ENCODE data around the gene VAV3.

VAV3 gene

DNA sequence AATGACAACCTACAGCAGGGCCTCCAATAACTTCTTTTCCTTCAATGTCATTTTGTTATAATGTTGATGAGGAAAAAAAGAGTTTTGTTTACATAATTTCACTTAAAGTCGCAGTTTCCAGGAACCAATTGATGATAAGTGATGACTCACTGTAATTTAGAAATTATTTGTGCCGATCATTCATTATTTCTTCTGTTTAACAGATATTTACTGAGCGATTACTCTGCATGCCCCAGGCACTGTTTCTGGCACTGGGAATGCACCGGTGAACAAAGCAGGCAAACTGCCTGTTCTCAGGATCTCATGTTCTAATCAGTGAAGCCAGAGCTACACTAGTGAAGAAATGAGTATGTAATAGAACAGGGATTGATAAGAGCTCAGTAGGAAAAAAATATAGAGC lies 420.7 kb downstream of the VAV3 start:
- no peak for DNase-seq (ENCODE audit: low read depth, low spot score)

DNA sequence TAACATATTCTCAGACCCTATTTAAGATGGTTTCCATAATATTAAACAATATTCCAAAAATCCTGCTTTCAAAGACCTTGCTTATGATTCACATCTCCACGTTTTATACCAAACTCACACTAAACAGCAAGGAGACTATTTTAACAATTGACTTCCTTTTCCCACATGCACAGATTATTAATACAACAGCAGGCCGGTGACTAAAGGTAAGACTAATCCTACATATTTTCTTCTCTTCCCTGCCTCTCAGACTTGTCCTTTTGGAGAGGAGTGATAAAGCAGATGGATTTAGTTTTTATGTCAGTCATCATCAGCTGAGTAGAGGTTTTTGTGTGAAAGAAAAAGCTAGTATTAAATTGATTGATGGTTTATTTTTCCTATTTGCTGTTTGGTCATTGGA lies 423.6 kb downstream of the VAV3 start:
- no peak for DNase-seq (ENCODE audit: low read depth, low spot score)

DNA sequence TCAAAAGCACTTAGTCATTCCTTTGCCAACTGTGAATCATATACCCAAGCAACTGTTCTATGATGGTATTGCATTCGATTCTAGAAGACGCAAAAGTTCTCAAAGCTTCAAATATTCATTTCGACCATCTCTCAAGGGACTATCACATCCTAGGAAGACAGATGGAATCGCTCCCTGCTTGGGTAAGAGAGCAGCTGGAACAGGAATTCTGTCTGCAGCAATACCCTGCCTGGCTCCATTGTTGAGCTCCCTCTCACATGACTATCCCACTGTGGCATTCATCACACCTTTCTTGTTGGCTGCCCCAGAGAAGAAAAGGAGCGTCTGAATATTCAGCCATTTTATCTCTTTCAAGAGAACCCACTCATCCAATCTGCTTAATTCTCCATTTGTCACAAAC lies 426.5 kb downstream of the VAV3 start:
- no peak for DNase-seq (ENCODE audit: low read depth, low spot score)

DNA sequence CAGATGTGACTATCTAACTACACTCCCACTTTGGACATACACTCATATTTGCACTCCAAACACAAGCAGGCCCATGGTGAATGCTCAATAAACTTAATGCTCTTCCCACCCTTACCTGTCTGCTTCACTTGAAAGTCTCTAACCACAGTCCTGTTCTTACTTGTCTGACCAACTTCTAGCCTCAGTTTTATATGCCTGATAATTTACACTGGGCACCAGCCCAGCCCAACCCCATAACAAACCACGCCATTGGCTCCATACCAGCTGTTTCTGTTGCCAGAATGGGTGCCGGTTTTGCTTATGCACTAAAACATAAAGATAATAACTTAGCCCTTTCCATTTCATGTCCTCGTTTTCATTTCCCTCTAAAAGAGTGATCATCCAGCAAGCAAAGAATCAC lies 428.7 kb downstream of the VAV3 start:
- DNase-seq (ENCODE audit: low read depth, low spot score) = no peak

- DNase-seq (ENCODE audit: low read depth, low spot score) = no peak
Observed at GRCh38 chr1:107535091-107535490, 429.9 kb downstream of the VAV3 start.

DNA sequence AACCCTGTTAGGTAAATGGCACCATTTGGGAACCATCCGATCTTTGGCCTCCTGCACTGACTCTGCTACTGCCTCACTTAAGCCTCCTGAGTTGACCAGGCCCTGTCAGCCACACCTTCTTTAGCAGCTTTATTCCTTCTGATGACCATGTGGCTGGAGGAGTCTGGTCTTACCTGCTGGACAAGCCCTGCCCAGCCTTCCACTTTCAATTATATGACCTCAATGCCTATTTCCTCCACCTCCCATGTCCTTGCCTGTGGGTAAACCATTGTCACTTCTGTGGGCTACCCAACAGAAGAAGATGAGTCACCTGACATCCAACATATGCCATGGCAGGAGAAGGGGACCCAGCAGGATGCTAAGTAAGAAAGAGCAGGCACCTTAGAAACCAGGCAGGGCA lies 430.3 kb downstream of the VAV3 start:
- DNase-seq (ENCODE audit: low read depth, low spot score) = no peak

GRCh38 chr1:107533436-107533835 lies 431.5 kb downstream of the VAV3 start:
- DNase-seq (ENCODE audit: low read depth, low spot score) = no peak

- DNase-seq (ENCODE audit: low read depth, low spot score) = no peak
Observed at GRCh38 chr1:107532318-107532717, 432.7 kb downstream of the VAV3 start.

DNA sequence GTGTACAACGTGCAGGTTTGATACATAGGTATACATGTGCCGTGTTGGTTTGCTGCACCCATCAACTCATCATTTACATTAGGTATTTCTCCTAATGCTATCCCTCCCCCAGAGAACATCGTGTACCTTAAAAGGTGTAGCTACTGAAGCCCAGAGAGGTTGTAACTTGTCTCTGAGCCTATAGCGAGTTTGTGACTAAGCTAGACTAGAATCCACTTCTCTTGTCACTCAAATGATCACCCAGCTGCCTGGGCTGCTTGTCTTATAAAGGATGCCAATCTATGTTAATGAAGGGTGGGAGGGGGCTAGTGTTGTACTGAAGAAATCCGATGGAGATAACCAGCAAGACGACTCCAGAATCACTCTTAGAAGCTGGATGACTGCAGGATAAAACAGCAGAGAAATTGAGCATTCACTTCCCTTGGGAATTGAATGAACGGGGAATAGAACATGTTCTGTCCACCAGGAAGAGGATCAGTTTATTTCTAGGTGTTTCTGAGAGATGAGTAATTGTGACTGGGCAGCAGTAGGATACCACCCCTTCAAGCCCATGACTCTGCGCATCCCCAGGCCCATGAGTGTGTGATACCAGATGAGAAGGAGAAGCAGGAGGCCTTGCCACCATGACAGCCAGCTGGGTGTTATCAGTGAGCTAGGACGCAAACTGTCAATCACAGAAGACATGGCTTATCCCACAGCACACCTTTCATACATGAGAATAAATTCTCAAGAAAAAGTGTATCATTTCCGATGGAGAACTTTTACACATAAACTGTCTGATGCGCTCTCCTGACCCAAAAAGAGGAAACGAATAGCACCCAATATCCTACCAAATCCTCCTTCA lies 433.7 kb downstream of the VAV3 start:
- DNase-seq (ENCODE audit: low read depth, low spot score) = no peak

- DNase-seq (ENCODE audit: low read depth, low spot score) = no peak
Observed at GRCh38 chr1:107530543-107530942, 434.4 kb downstream of the VAV3 start.

DNA sequence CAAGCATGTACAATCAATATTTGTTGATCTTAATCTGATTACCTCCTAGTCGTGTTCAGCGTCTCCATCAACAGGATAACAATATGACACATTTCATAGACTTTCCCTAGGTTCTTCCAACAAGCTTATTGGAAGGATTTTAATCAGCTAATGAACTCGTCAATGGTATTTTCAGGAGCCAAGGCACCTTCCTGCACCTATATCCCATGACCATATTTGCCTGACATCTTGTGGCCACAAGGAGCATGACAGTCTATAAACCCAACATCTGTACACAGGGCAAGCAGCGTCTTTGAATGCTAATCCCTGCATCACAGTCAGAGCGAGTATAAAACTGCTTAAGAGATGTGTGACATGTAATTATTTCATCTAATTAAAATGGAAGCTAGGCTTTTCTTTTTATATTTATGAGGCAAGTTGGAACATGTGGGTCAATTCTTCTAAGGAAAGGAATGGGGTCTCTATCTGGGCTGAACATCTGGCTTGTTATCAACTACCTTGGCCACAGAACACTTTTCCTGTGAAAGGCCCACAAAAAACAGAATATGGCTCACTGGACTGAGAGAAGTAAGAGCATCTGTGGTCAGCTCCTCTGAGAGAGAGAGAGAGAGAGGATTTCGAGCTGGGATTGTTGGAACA lies 435.4 kb downstream of the VAV3 start:
- no peak for DNase-seq (ENCODE audit: low read depth, low spot score)

GRCh38 chr1:107526524-107527198 lies 438.3 kb downstream of the VAV3 start:
- DNase-seq (ENCODE audit: low read depth, low spot score) = no peak

GRCh38 chr1:107525961-107526360 lies 439.0 kb downstream of the VAV3 start:
- no peak for DNase-seq (ENCODE audit: low read depth, low spot score)

GRCh38 chr1:107525145-107525544 lies 439.8 kb downstream of the VAV3 start:
- DNase-seq (ENCODE audit: low read depth, low spot score) = no peak

GRCh38 chr1:107524301-107524700 lies 440.7 kb downstream of the VAV3 start:
- no peak for DNase-seq (ENCODE audit: low read depth, low spot score)

- no peak for DNase-seq (ENCODE audit: low read depth, low spot score)
Observed at GRCh38 chr1:107523736-107524135, 441.2 kb downstream of the VAV3 start.

- DNase-seq (ENCODE audit: low read depth, low spot score) = no peak
Observed at GRCh38 chr1:107523061-107523460, 441.9 kb downstream of the VAV3 start.
